ENCODE measurements around the gene PES1. TPM values are rescaled to one million over a fixed set of nuclear protein-coding genes. Genes with fewer than 3 reads are reported as not detected.
A peak's percentile ranks its signal among the peaks of the same experiment; 100 is the strongest.

Gene PES1
- total RNA-seq, 4 donors from 2014 or later: 46.7 to 59.9 (median 53.1) TPM

GRCh38 chr22:30607300-30607930 lies 15.7 kb upstream of the PES1 start:
- Histone ChIP-seq H3K36me3 (peaks cover 7% of the 10 kb centered on the region), H3K27ac (peak overlapping the region; percentile 75), H3K9me3 (no peaks in the 10 kb centered on the region), H3K4me1 (peaks cover 48% of the 10 kb centered on the region), H3K4me3 (peak overlapping the region; percentile 73), H3K27me3 (no peaks in the 10 kb centered on the region)
- WGBS: 77% methylated on average over 6 of the region's 7 CpGs
- no peak for DNase-seq (ENCODE audit: low spot score in 2 of 2)
- TF ChIP-seq POLR2A (IDR thresholded peaks at IDR 0.05): peak in 1 of 2 donors; percentile 4
- no peak for TF ChIP-seq CTCF (IDR thresholded peaks at IDR 0.05)

GRCh38 chr22:30606455-30607299 lies 15.0 kb upstream of the PES1 start, which contains the start of gene TCN2:
Gene TCN2 (plus strand): TSS chr22:30607174. CDS start chr22:30607332, 158 bp downstream.
- TF ChIP-seq POLR2AphosphoS5 (IDR thresholded peaks at IDR 0.05): no peak
- TF ChIP-seq POLR2A (IDR thresholded peaks at IDR 0.05): peak in 1 of 2 donors; percentile 15
- 2% methylated on average over 15 of the region's 24 CpGs for WGBS
- Histone ChIP-seq H3K9me3 (no peaks in the 10 kb centered on the region), H3K4me1 (peaks cover 48% of the 10 kb centered on the region), H3K4me3 (peak within 1 kb of the TSS; percentile 73), H3K27me3 (no peaks in the 10 kb centered on the region), H3K27ac (peak within 1 kb of the TSS; percentile 75), H3K36me3 (peaks cover 7% of the 10 kb centered on the region)
- DNase-seq (ENCODE audit: low spot score in 2 of 2): peak; percentile 81 to 86

- Histone ChIP-seq H3K9me3 (no peaks in the 10 kb centered on the region), H3K27ac (no peak overlapping the region), H3K27me3 (no peaks in the 10 kb centered on the region), H3K4me1 (peaks cover 48% of the 10 kb centered on the region), H3K36me3 (no peaks in the 10 kb centered on the region), H3K4me3 (peak overlapping the region; percentile 73)
- WGBS: 17% methylated on average over 8 of the region's 9 CpGs
- no peak for DNase-seq (ENCODE audit: low spot score in 2 of 2)
- no peak for TF ChIP-seq EP300 (IDR thresholded peaks at IDR 0.05)
- TF ChIP-seq CTCF (IDR thresholded peaks at IDR 0.05): peak; percentile 32 to 68
- TF ChIP-seq POLR2AphosphoS5 (IDR thresholded peaks at IDR 0.05): no peak
Observed at GRCh38 chr22:30605449-30606110, 13.9 kb upstream of the PES1 start.

GRCh38 chr22:30604723-30605122 lies 13.0 kb upstream of the PES1 start:
- H3K4me3 ChIP-seq: no peak overlapping the region
- no peak for DNase-seq (ENCODE audit: low spot score in 2 of 2)
- H3K27me3 ChIP-seq: no peaks in the 10 kb centered on the region
- H3K4me1 ChIP-seq: peaks cover 44% of the 10 kb centered on the region
- no peaks in the 10 kb centered on the region for H3K36me3 ChIP-seq
- 79% methylated on average over 2 of the region's 2 CpGs for WGBS
- H3K27ac ChIP-seq: no peak overlapping the region
- no peaks in the 10 kb centered on the region for H3K9me3 ChIP-seq
- TF ChIP-seq EP300 (IDR thresholded peaks at IDR 0.05) (no peak), POLR2A (IDR thresholded peaks at IDR 0.05) (no peak), POLR2AphosphoS5 (IDR thresholded peaks at IDR 0.05) (no peak), CTCF (IDR thresholded peaks at IDR 0.05) (no peak)

- H3K4me1 ChIP-seq: peaks cover 34% of the 10 kb centered on the region
- no peaks in the 10 kb centered on the region for H3K27me3 ChIP-seq
- H3K36me3 ChIP-seq: no peaks in the 10 kb centered on the region
- TF ChIP-seq CTCF (IDR thresholded peaks at IDR 0.05): no peak
- no peak for TF ChIP-seq POLR2AphosphoS5 (IDR thresholded peaks at IDR 0.05)
- TF ChIP-seq POLR2A (IDR thresholded peaks at IDR 0.05): no peak
- TF ChIP-seq EP300 (IDR thresholded peaks at IDR 0.05): no peak
- H3K9me3 ChIP-seq: no peaks in the 10 kb centered on the region
- no peak overlapping the region for H3K27ac ChIP-seq
- H3K4me3 ChIP-seq: no peak overlapping the region
- 75% methylated on average over 3 of the region's 3 CpGs for WGBS
- DNase-seq (ENCODE audit: low spot score in 2 of 2): no peak
Observed at GRCh38 chr22:30603801-30604200, 12.1 kb upstream of the PES1 start.
